DMS79 treated with DMSO at 0.1 percent for 48 hours (cell line): ENCODE results near the gene PPP1R9B.

Source experiments
- DNase-seq: peaks from one replicate; lab custom pipeline; 2025; lab: John Stamatoyannopoulos, UW

The PPP1R9B gene, protein sequence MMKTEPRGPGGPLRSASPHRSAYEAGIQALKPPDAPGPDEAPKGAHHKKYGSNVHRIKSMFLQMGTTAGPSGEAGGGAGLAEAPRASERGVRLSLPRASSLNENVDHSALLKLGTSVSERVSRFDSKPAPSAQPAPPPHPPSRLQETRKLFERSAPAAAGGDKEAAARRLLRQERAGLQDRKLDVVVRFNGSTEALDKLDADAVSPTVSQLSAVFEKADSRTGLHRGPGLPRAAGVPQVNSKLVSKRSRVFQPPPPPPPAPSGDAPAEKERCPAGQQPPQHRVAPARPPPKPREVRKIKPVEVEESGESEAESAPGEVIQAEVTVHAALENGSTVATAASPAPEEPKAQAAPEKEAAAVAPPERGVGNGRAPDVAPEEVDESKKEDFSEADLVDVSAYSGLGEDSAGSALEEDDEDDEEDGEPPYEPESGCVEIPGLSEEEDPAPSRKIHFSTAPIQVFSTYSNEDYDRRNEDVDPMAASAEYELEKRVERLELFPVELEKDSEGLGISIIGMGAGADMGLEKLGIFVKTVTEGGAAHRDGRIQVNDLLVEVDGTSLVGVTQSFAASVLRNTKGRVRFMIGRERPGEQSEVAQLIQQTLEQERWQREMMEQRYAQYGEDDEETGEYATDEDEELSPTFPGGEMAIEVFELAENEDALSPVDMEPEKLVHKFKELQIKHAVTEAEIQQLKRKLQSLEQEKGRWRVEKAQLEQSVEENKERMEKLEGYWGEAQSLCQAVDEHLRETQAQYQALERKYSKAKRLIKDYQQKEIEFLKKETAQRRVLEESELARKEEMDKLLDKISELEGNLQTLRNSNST

DNA sequence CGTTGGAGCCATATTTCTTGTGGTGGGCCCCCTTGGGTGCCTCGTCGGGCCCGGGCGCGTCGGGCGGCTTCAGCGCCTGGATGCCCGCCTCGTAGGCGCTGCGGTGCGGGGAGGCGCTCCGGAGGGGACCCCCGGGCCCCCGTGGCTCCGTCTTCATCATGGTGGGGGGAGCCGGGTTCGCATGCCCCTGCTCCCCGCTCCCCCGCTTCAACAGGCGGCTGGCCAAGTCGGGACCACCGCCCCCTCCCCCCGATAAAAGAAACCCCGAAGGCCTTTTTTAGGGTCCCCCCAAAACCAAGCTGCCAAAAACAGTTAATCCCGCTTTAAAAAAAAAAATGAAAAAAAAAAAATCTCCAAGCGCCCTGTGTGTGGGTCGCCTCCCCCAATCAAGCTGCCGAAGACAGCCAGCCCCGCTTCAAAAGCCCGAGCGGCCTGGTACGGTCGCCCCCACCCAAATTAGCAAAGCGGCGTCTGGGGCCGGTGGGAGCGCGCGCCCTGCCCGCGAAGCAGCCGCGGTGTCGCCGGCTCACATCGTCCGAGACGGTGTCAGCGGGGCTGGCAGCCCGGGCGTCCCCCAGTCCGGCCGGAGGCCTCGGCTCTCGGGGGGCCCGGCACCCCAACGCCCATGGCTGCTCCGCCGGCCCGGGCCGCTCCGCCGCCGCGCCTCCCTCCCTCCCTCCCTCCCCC lies at the start of gene PPP1R9B:
Gene PPP1R9B, minus strand, starts transcription at position 324 of the 687 bp plus-strand sequence. Its CDS starts 164 bp downstream, at position 160.
- DNase-seq = no peak

DNA sequence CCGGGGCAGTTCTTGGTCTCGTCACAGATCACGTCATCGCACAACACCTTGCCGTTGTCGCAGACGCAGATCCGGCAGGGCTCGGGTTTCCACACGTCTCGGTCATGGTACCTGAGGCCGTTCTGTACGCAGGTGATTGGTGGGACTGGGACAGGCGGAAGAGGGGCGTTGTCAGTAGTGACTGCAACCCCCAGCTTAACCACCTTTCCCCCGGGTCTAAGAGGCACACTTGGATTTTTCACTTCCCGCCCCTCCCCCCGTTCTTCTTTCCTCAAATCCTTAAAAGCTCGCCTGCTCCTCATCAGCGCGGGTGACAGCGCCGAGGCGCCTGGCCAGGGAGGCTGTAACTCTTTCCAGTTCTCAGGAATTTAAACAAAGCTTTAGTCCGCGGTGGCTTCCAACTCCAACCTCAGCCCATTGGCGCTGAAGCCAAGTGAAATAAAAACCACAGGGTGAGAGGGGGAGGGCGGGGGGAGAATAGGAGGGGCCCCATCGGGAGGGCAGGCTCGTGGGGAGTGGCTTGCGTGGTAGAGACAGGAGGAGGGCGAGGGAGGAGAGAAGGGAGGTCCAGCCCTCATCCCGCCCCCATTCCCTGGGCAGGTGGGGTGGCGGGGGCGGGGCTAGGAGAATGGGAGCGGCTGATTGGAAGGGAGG lies 49.5 kb upstream of the PPP1R9B start:
- peak; percentile 62 for DNase-seq

DNA sequence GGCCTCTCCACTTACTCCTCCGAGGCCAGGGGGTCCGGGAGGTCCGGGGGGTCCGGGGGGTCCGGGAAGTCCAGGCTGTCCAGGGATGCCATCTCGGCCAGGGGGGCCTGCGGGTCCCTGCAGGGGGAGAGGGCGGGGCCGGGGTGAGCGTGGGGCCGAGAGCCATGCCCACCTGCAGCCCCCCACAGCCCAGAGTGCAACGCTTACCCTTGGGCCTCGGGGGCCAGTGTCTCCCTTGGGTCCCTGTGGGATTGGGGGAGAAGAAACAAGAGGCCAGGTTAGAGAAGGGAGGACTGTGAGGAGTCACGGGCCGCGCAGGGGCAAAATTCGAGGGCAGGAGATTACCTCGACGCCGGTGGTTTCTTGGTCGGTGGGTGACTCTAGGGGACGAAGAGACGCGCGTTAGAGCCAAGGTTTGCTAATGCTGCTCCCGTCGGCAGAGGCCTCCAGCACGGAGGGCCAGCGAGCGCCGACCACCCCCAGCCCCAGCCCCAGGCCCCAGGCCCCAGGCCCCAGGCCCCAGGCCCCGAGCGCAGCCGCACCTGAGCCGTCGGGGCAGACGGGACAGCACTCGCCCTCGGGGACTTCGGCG lies 48.8 kb upstream of the PPP1R9B start:
- no peak for DNase-seq

DNA sequence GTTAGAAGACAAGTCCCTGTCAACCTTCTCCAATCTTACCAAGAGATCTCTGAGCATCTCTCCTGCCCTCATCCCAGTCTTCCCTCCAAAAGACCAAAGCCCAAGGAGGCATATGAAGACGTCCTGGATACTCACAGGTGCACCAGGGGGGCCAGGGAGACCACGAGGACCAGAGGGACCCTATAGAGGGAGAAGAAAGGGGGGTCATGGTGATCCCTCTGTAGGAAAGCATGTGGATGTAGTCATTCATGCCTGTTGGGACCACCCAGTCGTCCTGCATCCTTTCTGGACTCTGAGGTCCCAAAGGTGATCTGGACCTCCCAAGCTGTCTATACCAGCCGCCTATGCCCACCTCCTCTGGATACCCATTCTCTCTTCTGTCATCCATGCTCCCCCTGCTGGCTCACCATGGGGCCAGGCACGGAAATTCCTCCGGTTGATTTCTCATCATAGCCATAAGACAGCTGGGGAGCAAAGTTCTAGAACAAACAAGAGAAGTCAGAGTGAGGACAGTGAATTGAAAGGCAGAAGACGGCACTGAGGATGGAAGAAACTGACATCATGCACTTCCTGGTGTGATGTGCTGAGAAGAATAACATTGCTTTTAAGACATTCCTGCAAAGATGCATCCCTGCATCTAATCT lies 47.7 kb upstream of the PPP1R9B start:
- DNase-seq = no peak

DNA sequence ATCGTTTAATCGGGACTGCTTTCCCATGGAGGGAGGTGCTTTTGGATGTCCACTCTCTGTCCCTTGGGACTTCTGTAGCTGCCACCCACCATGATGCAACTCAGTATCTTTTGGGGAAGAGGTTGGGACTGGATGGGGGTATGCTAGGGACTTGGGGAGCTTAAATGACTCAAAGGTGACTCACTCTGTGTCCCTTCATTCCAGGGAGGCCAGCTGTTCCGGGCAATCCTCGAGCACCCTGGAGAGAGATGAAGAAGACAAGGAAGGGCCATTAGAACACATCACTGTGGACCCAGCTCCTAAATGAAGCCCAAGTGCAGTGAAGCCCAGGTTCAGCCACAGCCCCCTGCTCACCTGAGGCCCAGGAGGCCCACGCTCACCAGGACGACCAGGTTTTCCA lies 46.3 kb upstream of the PPP1R9B start:
- no peak for DNase-seq

DNA sequence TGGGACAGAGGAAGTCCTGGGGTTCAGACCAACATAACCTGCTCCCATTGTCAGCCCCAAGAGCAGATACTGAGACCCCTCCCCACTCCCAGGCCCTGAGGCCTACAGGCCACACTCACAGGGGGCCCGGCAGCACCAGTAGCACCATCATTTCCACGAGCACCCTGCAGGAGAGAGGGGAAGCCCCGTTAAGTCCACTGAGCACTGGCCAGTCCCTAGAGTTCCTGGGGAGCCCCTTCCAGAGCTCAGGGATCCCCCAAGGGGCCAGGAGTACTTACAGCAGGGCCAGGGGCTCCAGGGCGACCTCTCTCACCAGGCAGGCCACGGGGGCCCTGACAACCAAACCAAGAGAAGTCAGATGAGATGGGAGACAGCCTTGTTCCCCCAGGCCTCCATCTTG lies 45.6 kb upstream of the PPP1R9B start:
- no peak for DNase-seq

DNA sequence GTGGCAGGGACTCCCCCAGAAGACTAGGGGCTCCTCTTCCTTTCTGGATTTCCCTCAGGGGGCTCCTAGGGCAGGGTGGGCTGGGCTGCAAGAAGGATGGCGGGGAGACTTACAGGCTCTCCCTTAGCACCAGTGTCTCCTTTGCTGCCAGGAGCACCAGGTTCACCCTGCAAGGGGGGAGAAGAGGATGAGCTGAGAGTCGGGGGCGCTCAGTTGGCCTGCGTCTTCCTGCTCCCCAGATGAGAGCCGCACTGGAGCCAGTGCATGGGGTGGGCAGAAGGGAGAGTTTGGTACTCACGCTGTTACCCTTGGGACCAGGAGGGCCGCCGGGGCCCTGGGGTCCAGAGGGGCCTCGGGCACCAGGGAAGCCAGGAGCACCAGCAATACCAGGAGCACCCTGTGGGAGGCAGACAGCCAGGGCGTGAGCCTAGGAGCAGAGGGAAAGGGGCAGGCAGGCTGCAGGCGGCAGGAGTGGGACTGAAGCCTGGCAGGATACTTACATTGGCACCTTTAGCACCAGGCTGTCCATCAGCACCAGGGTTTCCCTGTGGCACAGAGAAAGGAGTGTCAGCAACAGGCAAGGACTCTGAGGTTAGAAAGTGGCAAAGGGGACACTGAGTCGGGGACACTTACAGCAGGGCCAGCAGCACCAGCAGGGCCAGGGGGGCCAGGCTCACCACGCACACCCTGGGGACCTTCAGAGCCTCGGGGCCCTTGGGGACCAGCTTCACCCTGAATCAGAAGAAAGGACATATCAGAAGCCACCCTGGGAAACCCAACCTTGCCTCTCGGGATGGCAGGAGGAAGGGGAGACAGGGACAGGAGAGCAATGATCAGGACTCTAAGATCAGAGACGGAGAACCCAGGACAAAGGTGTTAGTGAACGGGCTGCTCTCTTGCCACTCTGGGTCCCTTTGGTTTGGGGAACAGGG lies 44.7 kb upstream of the PPP1R9B start:
- no peak for DNase-seq

DNA sequence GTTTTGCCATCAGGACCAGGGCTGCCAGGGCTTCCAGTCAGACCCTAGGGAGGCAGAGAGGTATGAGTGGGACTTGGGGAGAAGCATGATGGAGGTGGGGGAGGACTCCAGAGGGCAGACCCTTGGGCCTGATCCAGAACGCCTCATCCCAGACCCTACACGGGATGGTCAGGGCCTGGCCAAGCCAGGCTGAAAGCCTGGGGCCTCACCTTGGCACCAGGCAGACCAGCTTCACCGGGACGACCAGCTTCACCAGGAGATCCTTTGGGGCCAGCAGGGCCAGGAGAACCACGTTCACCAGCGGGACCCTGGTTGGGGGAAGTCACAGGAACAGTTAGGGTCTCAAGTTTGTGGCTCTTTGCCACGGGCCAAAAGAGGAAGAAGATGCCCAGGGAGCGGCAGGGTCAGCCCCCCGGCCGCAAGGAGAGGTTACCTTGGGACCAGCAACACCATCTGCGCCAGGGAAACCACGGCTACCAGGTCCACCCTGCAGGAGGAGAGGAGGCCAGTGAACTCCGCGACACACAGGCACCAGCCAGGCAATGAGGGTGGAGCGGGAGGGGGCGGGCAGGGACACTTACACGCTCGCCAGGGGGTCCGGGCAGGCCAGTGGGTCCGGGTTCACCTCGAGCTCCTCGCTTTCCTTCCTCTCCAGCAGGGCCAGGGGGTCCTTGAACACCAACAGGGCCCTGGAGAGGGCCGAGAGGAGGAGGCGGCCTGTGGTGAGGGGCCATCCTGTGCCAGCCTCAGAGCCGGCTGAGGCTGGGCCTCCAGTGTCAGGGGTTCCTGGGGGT lies 43.9 kb upstream of the PPP1R9B start:
- DNase-seq = no peak

DNA sequence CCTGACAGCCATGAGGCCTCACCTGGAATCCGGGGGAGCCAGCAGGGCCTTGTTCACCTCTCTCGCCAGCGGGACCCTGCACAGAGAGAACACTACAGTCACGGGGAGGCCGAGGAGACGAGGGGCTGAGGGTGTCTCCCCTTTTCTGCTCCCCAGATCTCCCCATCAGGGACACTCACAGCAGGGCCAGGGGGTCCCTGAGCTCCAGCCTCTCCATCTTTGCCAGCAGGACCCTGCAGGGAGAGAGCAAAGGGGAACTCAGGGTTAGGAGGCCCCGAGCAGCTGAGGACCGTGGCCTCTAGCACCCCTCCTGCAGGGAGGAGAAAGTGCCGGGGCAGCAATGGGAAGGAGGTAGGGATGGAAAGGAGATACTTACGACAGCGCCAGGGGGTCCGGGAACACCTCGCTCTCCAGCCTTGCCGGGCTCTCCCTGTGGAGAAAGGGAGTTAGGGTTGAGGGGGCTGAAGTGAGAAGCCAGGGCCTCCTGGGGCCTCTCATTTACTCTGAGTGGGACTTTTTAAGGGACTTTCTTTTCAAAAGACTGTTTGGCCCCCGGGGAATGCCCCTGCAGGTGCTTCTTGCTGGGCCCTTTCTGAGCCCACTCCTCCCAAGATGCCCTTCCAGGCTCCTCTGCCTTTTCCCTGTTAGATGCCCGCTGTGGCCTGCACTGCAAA lies 42.3 kb upstream of the PPP1R9B start:
- no peak for DNase-seq

DNA sequence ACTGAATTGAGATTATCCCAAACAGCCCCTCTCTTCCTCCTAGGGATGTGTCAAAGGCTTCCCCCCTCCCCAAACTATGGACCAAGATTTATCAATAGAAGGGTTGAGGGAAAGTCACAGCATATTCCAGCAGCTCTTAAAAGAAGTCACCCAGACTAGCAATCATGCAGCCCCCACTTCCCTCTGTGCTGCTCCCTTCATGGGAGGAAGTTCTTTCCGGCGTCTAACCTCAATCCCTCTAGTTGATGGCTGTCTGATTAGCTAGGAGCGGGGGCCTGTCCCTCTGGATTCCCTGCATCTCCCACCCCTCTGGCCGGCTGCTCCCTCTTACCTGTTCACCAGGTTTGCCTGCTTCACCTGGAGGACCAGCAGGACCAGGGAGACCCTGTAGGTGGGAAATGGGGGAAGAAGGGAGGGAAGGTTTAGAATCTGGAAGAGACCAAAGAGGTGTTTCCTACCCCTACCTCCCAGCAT lies 41.7 kb upstream of the PPP1R9B start:
- DNase-seq = no peak

DNA sequence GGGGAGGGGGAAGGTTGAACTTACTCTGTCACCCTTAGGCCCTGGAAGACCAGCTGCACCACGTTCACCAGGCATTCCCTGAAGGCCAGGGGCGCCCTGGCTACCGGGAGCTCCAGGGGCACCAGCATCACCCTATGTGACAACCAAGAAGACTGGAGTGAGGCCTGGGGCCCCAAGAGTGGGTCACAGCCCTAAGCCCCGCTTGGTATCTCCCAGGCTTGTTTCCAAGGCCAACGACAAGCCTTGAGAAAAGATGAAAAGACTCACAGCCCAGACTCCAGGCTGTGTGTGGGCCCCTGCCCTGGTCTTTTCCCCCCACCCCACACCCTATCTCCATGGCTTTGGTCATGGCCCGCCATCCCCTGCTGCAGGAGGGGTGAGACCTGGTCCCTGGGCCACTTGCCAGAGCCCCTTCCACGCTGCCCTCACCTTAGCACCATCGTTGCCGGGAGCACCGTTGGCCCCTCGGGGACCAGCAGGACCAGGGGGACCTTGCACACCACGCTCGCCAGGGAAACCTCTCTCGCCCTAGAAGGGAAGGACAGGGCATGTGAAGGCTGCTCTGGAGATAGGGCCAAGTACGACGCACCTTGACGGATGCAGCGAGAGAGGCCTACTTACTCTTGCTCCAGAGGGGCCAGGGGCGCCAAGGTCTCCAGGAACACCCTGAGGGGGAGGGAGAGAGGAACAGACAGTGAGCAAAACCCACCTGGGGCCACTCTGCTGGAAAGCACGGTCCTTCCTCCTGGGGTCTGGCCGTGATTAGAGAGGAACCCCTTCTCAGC lies 41.1 kb upstream of the PPP1R9B start:
- no peak for DNase-seq

DNA sequence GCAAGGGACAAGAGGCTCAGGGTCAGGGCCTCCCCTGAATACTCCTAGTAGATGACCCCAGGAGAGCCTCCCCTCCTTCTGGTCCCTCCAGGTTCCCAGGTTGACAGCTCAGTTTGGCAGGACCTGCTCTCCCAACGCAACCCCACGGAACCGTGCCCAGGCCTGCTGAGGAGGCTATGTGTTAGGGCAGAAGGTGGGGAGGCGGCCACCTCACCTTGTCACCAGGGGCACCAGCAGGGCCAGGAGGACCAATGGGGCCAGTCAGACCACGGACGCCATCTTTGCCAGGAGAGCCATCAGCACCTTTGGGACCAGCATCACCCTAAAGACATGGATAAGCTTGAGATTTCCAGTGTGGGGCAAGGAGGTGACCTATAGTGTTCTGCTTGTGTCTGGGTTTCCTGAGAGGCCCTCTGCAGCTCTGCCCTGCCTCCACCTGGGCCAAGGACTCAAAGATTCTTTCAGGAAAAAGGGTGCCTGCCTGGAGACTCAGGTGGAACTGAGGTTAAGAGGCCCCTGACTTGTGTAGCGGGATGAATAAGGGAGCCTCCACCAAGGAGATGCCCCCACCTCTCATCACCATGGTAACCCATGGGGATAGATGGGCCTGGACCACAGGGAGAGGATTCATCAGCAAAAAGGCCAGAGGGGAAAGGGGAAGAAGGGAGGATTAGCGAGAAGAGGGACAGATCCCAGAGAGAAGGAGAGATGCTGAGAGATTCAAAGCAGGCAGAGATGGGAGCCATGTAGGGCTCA lies 40.3 kb upstream of the PPP1R9B start:
- no peak for DNase-seq

DNA sequence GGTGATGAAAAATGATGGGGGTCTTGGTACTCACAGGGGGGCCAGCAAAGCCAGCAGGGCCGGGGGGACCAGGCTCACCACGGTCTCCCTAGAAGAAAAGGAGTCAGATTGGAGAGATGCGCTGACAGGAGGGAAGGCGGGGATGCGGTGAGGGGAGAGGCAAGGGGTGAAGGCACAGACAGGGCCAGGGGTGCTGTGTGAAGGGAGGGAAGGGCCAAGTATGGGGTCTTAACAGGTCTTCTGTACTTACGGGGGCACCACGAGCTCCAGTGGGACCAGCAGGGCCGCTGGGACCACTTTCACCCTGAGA lies 39.8 kb upstream of the PPP1R9B start:
- DNase-seq = no peak

DNA sequence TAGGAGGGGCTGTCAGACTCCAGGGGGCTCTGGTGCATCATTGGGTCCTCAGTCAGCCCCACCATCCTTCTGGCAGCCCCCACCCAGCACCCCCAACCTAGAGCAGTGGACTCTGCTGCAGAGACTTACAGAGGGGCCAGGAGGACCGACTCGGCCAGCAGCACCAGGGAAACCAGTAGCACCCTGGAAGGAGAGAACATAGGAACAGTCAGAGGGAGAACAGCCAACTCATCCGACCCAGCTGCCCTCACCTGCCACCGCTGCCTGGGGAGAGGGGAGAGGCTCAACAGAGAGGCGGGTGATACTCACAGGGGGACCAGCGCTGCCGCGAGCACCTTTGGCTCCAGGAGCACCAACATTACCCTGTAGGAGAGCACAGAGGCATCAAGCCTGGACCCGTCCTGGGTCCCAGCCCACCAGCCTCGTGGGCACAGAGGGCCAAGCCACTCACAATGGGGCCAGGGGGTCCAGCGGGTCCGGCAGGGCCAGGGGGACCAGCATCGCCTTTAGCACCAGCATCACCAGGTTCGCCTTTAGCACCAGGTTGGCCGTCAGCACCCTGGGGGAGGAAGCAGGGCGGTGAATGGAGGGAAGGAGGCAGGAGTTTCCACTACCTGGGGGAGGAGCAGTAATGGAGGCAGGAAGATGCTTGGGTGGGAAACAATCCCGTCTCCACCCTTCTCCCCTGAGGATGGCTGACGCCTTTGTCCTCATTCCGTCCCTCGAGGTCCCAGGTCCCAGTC lies 39.2 kb upstream of the PPP1R9B start:
- no peak for DNase-seq

DNA sequence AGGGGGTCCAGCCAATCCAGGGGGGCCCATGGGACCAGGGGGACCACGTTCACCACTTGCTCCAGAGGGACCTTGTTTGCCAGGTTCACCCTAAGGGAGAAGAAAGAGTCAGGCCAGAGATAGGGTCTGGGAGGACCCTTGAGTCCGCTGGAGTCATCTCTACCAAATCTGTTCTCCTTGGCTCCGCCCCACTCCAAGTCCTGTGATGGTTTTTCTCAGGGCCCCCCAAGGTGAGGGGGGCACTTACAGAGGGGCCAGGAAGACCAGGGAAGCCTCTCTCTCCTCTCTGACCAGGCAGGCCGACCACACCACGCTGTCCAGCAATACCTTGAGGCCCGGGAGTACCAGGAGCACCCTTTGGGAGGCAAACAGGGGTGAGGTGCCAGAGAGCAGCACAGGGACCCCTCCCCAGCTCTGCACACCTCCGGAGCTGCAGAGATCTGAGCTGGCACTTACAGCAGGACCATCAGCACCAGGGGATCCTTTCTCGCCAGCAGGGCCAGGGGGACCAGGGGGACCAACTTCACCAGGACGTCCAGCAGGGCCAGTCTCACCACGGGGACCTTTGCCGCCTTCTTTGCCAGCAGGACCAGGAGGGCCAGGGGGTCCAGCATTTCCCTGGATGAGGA lies 38.6 kb upstream of the PPP1R9B start:
- no peak for DNase-seq

DNA sequence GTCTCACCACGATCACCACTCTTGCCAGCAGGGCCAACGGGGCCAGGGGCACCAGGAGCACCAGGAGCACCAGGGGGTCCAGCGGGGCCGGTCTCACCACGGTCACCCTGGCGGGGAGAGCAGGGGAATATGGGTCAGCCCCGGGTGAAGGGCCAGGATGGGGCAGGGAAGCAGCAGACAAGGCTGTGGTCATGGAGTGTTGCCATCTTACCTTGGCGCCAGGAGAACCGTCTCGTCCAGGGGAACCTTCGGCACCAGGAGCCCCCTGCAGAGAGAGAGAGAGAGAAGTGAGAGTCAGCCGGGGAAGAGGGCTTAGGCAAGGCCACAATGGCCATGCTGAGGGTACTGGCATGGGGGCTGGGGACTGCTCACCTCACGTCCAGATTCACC lies 38.0 kb upstream of the PPP1R9B start:
- no peak for DNase-seq
